HepG2 (cell line): Measurements from ENCODE around the gene HLA-G. TPM values are rescaled to one million over a fixed set of nuclear protein-coding genes. Genes with fewer than 3 reads are reported as not detected.

Source experiments
- ATAC-seq: fragments of 200-7000 bp; cut with Tn5 transposase; 3 replicates; pipeline ENCODE4 v1.9.1; 2020; ENCODE audit warnings: mild to moderate bottlenecking, moderate library complexity
- BruUV-seq: library from RNA; stranded (reverse); fragments of 400-500 nt; replicated peaks from 2 replicates; lab custom pipeline; 2021; lab: Mats Ljungman, UMichigan
- CTCF ChIA-PET: fragments of 300-600 bp; formaldehyde crosslinking; extraction: SDS; loops from one replicate; lab custom pipeline; 2021; ENCODE audit warnings: low total read pairs, inconsistent platforms, low intra/inter-chr PET ratio; lab: Yijun Ruan, JAX
- POLR2A ChIA-PET: fragments of 350-600 bp; sonication (Branson Sonifier 250); formaldehyde crosslinking; loops from one replicate; lab custom pipeline; 2020; ENCODE audit warnings: antibody characterized with exemption, inconsistent platforms; lab: Yijun Ruan, JAX
- DNase-seq: peaks from one replicate; pipeline ENCODE4 v3.0.0-alpha.2; 2015; ENCODE audit warnings: low spot score
- FAIRE-seq: peaks from 3 replicates; lab custom pipeline; 2011; peaks lifted over from hg19 to GRCh38; lab: Jason Lieb, UNC
- H2AFZ ChIP-seq: one replicate; pipeline ENCODE4 v1.6.1; 2011; ENCODE audit warnings: low read length, inconsistent platforms
- H3K27ac ChIP-seq: fragments of 300-600 bp; 3 replicates; pipeline ENCODE4 v1.8.0; 2011; ENCODE audit warnings: mixed run types, mild to moderate bottlenecking, mixed read lengths, low read length, inconsistent platforms; ENCODE audit not compliant: insufficient read depth; ENCODE audit errors: extremely low read length
- H3K27me3 ChIP-seq, 2 experiments: fragments of 200-600 bp in 1 of 2; 2 replicates in 1 of 2; 3 replicates in 1 of 2; pipeline versions ENCODE4 v1.6.0 to v1.8.0; 2011; ENCODE audit warnings: low read length in 2 of 2, mild to moderate bottlenecking in 2 of 2, moderate library complexity in 2 of 2, inconsistent platforms in 1 of 2; ENCODE audit not compliant: insufficient read depth in 2 of 2, control insufficient read depth in 1 of 2
- H3K36me3 ChIP-seq, 2 experiments: fragments of 200-600 bp in 1 of 2; replicated peaks in 1 of 2; 2 replicates in 1 of 2; 3 replicates in 1 of 2; pipeline versions ENCODE4 v1.5.1 to v1.8.0; 2011; ENCODE audit warnings: low read length in 2 of 2, inconsistent platforms in 1 of 2; ENCODE audit not compliant: insufficient read depth in 2 of 2, control insufficient read depth in 1 of 2
- H3K4me1 ChIP-seq: 2 replicates; pipeline ENCODE4 v1.5.1; 2012; ENCODE audit warnings: low read length, inconsistent platforms; ENCODE audit not compliant: insufficient read depth
- H3K4me2 ChIP-seq: 2 replicates; pipeline ENCODE4 v1.6.0; 2011; ENCODE audit warnings: low read depth, low read length, inconsistent platforms
- H3K4me3 ChIP-seq, 3 experiments: fragments of 200-600 bp in 1 of 3; sonication (generic), shearing (Covaris generic) in 1 of 3; replicated peaks in 1 of 3; 2 replicates each; pipeline ENCODE4 v1.5.1; 2011 to 2016; ENCODE audit warnings: low read length in 3 of 3, inconsistent platforms in 2 of 3, low read depth in 2 of 3, mild to moderate bottlenecking in 2 of 3, control low read depth in 1 of 3, mixed read lengths in 1 of 3; ENCODE audit not compliant: insufficient read depth in 1 of 3
- H3K79me2 ChIP-seq: one replicate; pipeline ENCODE4 v1.6.1; 2011; ENCODE audit warnings: low read length, inconsistent platforms; ENCODE audit not compliant: insufficient read depth
- H3K9ac ChIP-seq: 2 replicates; pipeline ENCODE4 v1.6.0; 2011; ENCODE audit warnings: mild to moderate bottlenecking, low read depth, low read length, inconsistent platforms; ENCODE audit not compliant: insufficient read depth
- H3K9me3 ChIP-seq: 2 replicates; pipeline ENCODE4 v1.5.1; 2012; ENCODE audit warnings: mild to moderate bottlenecking, low read length
- H4K20me1 ChIP-seq: 2 replicates; pipeline ENCODE4 v1.6.0; 2011; ENCODE audit warnings: inconsistent platforms, mild to moderate bottlenecking, low read length, moderate library complexity; ENCODE audit not compliant: insufficient read depth
- LCORL ChIP-seq, 2 experiments: fragments of 450-650 bp in 1 of 2; sonication (generic) in 1 of 2; formaldehyde crosslinking in 1 of 2; IDR thresholded peaks; 2 replicates each; pipeline versions ENCODE4 v1.5.0 to v1.6.1; 2017 to 2020; ENCODE audit warnings: antibody characterized with exemption in 1 of 2, missing genetic modification reagents in 1 of 2
- MAFF ChIP-seq: IDR thresholded peaks from 2 replicates; pipeline ENCODE4 v1.6.1; 2011; ENCODE audit warnings: low read depth, low read length, improper control_type of control experiment
- MAFK ChIP-seq, 2 experiments: IDR thresholded peaks in 1 of 2; conservative IDR thresholded peaks in 1 of 2; 2 replicates each; pipeline ENCODE4 v1.6.1; 2011; ENCODE audit warnings: improper control_type of control experiment in 2 of 2, low read length in 2 of 2
- ZNF841 ChIP-seq: sonication (generic); formaldehyde crosslinking; IDR thresholded peaks from 2 replicates; pipeline ENCODE4 v1.8.1; 2023; ENCODE audit warnings: missing genetic modification reagents, borderline replicate concordance
- in situ Hi-C: cut with HindIII; loops from 2 replicates; pipeline ENCODE4 v1.10.0; 2017; ENCODE audit warnings: low pct_unique_long_range_greater_than_20kb; ENCODE audit not compliant: extremely low pct_ligation_motif_present
- intact Hi-C: fragments of 100-400 bp; cut with micrococcal nuclease; formaldehyde crosslinking; loops from one replicate; pipeline ENCODE4 v1.10.0; 2022; ENCODE audit not compliant: unreplicated experiment
- polyA plus RNA-seq, 8 experiments: library from polyadenylated mRNA; depleted of rRNA in 3 of 8; stranded (reverse) in 7 of 8; unstranded in 1 of 8; fragments of >200 nt; fragmentation: Illumina TruSeq in 4 of 8; extraction: Trizol in 4 of 8; gene quantifications; 2 replicates each; pipeline versions ENCODE4 v1.2.1 to v1.2.3, GENCODE V29; 2011 to 2016; ENCODE audit warnings: low read depth in 4 of 8, missing spikeins in 1 of 8, mixed read lengths in 1 of 8; ENCODE audit not compliant: insufficient read depth in 1 of 8
- total RNA-seq, 5 experiments: library from RNA; depleted of rRNA; stranded (reverse); fragments of >200 nt; fragmentation: Illumina TruSeq; extraction: Trizol; gene quantifications; 2 replicates each; pipeline ENCODE4 v1.2.3, GENCODE V29; 2016; ENCODE audit warnings: low read depth in 1 of 5
- TF ChIP-seq, protein P1 (sequence below): sonication (generic); formaldehyde crosslinking; IDR thresholded peaks from one replicate; pipeline ENCODE4 v1.5.1; 2020; ENCODE audit warnings: mild to moderate bottlenecking, missing genetic modification reagents; ENCODE audit errors: not compliant biosample characterization

HLA-G gene
- total and polyA plus RNA-seq, 2 of the 13 experiments (the other 11 are each of a cell fraction or from before 2014, with no cell fraction given) = 0.29 to 0.30 TPM

GRCh38 chr6:29818892-29819291 lies 8.7 kb upstream of the HLA-G start (continued):
- TF ChIP-seq, protein P1, sequence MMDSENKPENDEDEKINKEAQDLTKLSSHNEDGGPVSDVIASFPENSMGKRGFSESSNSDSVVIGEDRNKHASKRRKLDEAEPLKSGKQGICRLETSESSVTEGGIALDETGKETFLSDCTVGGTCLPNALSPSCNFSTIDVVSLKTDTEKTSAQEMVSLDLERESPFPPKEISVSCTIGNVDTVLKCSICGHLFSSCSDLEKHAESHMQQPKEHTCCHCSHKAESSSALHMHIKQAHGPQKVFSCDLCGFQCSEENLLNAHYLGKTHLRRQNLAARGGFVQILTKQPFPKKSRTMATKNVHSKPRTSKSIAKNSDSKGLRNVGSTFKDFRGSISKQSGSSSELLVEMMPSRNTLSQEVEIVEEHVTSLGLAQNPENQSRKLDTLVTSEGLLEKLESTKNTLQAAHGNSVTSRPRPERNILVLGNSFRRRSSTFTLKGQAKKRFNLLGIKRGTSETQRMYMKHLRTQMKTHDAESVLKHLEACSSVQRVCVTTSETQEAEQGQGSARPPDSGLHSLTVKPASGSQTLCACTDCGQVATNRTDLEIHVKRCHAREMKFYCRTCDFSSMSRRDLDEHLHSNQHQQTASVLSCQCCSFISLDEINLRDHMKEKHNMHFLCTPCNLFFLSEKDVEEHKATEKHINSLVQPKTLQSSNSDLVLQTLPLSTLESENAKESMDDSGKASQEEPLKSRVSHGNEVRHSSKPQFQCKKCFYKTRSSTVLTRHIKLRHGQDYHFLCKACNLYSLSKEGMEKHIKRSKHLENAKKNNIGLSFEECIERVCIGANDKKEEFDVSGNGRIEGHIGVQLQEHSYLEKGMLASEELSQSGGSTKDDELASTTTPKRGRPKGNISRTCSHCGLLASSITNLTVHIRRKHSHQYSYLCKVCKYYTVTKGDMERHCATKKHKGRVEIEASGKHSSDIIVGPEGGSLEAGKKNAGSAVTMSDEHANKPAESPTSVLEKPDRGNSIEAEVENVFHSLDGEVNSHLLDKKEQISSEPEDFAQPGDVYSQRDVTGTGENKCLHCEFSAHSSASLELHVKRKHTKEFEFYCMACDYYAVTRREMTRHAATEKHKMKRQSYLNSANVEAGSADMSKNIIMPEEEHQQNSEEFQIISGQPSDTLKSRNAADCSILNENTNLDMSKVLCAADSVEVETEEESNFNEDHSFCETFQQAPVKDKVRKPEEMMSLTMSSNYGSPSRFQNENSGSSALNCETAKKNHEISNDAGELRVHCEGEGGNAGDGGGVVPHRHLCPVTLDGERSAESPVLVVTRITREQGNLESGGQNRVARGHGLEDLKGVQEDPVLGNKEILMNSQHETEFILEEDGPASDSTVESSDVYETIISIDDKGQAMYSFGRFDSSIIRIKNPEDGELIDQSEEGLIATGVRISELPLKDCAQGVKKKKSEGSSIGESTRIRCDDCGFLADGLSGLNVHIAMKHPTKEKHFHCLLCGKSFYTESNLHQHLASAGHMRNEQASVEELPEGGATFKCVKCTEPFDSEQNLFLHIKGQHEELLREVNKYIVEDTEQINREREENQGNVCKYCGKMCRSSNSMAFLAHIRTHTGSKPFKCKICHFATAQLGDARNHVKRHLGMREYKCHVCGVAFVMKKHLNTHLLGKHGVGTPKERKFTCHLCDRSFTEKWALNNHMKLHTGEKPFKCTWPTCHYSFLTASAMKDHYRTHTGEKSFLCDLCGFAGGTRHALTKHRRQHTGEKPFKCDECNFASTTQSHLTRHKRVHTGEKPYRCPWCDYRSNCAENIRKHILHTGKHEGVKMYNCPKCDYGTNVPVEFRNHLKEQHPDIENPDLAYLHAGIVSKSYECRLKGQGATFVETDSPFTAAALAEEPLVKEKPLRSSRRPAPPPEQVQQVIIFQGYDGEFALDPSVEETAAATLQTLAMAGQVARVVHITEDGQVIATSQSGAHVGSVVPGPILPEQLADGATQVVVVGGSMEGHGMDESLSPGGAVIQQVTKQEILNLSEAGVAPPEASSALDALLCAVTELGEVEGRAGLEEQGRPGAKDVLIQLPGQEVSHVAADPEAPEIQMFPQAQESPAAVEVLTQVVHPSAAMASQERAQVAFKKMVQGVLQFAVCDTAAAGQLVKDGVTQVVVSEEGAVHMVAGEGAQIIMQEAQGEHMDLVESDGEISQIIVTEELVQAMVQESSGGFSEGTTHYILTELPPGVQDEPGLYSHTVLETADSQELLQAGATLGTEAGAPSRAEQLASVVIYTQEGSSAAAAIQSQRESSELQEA (CRISPR knock-in tag) = no peak
- TF ChIP-seq, all 625 proteins: peak for 0

- Histone ChIP-seq H3K27me3 (peaks cover 4 to 8% of the 10 kb centered on the region in 2 experiments; a peak in 2 of 5 replicates), H3K36me3 (no peaks in the 10 kb centered on the region), H2AFZ (no peak overlapping the region), H4K20me1 (no peaks in the 10 kb centered on the region), H3K9me3 (no peaks in the 10 kb centered on the region), H3K4me3 (no peak overlapping the region), H3K27ac (no peak overlapping the region), H3K79me2 (no peaks in the 10 kb centered on the region), H3K4me1 (no peaks in the 10 kb centered on the region), H3K9ac (no peak overlapping the region), H3K4me2 (no peak overlapping the region)
- FAIRE-seq (no peak), ATAC-seq (no peak), DNase-seq (no peak)
- BruUV-seq = no TSS peak
- ChIA-PET POLR2A (no interaction called here), CTCF (no interaction called here)
- intact Hi-C loops (no loop called here), in situ Hi-C loops (no loop called here)
- TF ChIP-seq ZNF841 (CRISPR knock-in tag) = no peak
- TF ChIP-seq MAFK (conservative IDR thresholded peaks at IDR 0.05 in 1 of 2, IDR thresholded peaks at IDR 0.05 in 1 of 2; ENCODE audit: low read length in 2 of 2) = peak in 1 of 2 experiments; percentile 47; a peak in 2 of 4 replicates
- no peak for TF ChIP-seq LCORL (IDR thresholded peaks at IDR 0.05)
- no peak for TF ChIP-seq LCORL (CRISPR knock-in tag; IDR thresholded peaks at IDR 0.05)
- 0 out of 2 replicates have a peak, but pooled peaks have one; percentile 7 for TF ChIP-seq MAFF
Measured at GRCh38 chr6:29824144-29824543, 3.5 kb upstream of the HLA-G start.
